Sigmoid colon (tissue), 4 donors: ENCODE data around the gene MAGOHB.

Experiments
- CTCF ChIP-seq, 4 experiments: fragments of 450-650 bp in 3 of 4; fragments of 200-600 bp in 1 of 4; IDR thresholded peaks; one replicate each; pipeline ENCODE4 v1.5.1; 2016 to 2019; ENCODE audit warnings: antibody characterized with exemption in 4 of 4, mild to moderate bottlenecking in 3 of 4, moderate library complexity in 2 of 4
- EP300 ChIP-seq, 4 donors: sonication (generic); formaldehyde crosslinking; IDR thresholded peaks; one replicate each; pipeline ENCODE4 v1.6.1; 2017; ENCODE audit warnings: antibody characterized with exemption in 4 of 4
- POLR2A ChIP-seq, 2 donors: fragments of 450-650 bp; IDR thresholded peaks; one replicate each; pipeline ENCODE4 v1.6.1; 2016; ENCODE audit warnings: antibody characterized with exemption in 2 of 2, mild to moderate bottlenecking in 2 of 2, moderate library complexity in 2 of 2
- POLR2AphosphoS5 ChIP-seq, 4 donors: sonication (generic); formaldehyde crosslinking; IDR thresholded peaks; one replicate each; pipeline ENCODE4 v1.6.1; 2017; ENCODE audit warnings: antibody characterized with exemption in 4 of 4

GRCh38 chr12:10558301-10558700 is 55.1 kb downstream of the MAGOHB start:
- TF ChIP-seq CTCF (IDR thresholded peaks at IDR 0.05) (no peak), POLR2A (IDR thresholded peaks at IDR 0.05) (no peak), POLR2AphosphoS5 (IDR thresholded peaks at IDR 0.05) (no peak), EP300 (IDR thresholded peaks at IDR 0.05) (no peak)
